HG02852 (cell line): ENCODE data around the gene ASPN.

Source experiments
- ATAC-seq: cut with Tn5 transposase; IDR thresholded peaks from one replicate; pipeline ENCODE4 v1.9.1; 2021; ENCODE audit warnings: mild to moderate bottlenecking, moderate library complexity; ENCODE audit not compliant: unreplicated experiment

ASPN gene

GRCh38 chr9:92478783-92479182 lies 3.5 kb downstream of the ASPN start:
- no peak for ATAC-seq

DNA sequence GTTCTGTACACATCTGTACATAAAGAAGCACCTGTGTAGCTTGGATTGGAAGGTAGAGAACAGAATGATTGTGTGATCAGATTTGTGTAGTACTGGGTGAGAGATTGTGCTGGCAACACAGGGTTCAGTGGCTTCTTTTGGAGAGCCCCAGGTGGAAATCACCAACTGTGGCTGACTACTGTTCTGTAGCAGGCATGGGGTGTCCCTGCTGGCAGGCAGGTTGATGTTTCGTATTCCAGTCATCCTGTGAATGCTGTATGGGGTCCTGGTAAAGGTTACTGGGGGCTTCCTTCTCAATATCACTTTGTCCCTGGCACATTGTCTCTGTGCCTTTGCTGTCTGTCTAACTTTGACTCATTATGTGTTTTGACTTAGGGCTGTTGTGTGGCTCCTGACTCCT lies 5.3 kb downstream of the ASPN start:
- ATAC-seq = peak; percentile 59

DNA sequence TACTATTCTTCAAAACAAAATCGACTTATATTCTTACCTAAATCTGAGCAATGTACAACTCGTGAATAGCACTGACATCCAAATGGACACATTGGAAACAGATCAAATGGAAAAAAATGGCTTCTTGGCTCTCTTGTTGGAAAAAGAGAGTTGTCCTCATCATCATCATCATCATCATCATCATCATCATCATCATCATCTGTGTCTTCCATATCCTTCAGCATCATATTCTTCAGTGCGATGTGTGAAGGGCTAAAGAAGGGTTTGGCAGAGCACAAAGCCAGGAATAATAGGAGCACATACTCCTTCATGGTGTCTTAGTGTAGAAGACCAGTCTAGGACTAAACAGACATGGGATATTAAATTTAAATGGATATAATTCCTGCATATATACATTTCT lies 7.7 kb downstream of the ASPN start:
- no peak for ATAC-seq

DNA sequence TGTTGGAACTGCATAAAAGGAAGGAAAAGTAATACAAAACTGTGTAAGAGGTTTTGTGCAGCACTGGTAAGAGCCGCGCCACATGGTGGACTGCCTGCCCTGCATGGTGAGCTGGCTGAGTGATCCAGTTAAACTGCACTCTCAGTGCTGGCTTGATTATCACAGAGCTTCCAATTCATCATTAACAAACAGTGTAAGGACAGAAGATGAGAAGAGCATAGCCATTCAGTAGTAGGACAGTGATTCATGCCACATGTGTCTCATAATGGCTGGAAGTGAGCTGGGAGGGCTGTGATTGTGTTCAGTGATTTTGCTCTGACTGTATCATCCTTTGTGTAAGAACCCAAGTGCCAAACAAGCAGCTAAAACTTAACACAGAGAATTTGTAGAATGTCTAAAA lies 14.1 kb downstream of the ASPN start:
- ATAC-seq = no peak

DNA sequence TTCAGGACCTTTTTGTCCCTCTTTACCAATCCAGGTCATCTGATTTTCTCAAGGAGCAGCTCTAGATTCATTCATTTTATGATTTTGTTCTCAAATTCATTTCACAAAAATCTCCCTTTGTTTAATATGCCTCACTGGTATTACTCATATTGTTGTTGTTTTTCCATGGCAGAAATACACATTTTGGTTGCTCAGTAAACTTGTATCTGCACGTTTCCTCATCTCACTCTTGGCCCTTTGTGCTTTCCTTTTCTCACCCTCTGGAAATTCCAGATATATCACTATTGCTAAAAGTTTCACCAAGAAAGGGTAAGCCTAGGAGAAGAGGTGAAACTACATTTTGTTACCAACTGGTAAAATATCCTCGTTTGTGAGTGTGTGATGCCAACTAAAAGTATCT lies 14.8 kb downstream of the ASPN start:
- ATAC-seq = no peak

GRCh38 chr9:92467041-92467440 lies 15.3 kb downstream of the ASPN start:
- no peak for ATAC-seq

DNA sequence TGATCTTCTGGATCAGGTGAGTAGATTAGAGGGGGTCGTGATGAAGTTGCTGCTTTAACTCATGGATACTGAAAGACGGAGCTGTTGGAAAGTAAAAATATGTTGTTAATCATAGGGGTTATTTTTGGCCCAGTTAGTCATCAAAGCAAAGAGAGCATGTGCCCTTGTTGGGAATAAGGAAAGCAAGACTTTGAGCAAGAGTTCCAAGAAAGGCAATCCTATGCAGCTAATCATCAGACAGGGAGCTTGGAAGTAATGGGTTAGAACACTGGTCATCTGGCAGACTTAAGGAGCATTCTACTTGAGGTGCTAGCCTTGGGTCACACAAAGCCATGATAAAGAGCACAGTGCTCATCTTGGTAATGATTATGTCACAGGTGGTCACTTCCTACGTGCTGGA lies 18.3 kb downstream of the ASPN start:
- no peak for ATAC-seq

DNA sequence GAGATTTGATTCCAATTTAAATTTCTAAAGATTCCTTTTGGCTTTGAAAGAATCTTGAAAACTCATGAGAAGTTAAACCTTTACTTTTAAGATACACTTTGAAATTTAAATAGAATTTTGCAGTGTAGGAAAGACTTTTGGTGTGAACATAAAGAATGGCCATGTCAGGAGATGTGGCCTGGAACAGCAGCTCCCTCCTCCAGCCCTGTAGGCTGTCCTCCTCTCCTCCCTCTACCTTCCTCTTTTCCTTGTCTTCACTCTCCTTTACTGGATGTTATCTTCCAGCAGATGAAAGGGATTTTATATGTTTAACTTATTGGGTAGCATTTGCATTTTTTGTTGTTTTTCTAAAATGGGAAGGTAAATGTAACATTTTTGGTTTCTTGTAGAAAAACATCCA lies 18.9 kb downstream of the ASPN start:
- no peak for ATAC-seq

DNA sequence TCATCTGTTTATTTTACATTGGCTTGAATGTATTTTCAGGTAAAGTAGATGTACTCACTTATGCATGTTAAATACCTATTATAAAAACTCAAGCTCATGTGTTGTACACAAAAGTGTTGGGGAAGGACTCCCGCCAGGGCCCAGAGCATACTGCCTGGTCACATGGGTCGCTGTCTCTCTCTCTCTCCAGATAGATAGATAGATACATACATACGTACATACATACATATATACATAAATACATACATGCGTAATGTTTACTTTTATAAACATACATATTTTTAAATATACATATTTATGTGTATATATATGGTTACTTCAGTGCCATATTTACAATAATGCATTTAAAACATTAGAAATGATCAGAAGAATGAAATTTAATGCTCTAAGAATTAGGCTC lies 24.7 kb downstream of the ASPN start:
- ATAC-seq = no peak

- no peak for ATAC-seq
Observed at GRCh38 chr9:92455217-92455616, 27.1 kb downstream of the ASPN start.

- no peak for ATAC-seq
Observed at GRCh38 chr9:92446536-92446935, 35.8 kb downstream of the ASPN start.

DNA sequence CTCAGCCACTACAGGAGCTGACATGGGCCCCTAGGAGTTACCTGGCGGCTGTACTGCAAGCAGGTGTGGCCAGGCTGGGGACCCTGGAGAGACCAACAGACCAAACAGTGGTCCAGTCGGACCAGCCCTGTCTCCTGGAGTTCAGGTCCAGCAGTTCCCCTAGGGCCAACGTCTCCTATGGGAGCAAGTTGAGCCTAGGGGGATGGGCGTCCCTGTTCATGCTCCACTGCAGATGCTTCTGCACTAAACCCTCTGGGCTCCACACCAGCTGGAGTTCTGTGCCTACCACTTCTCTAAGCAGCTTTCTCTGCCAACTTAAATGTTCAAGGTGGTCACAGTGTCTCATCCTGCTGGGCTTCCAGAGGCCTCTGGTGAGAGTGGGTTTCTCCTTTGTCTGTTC lies 37.5 kb downstream of the ASPN start:
- no peak for ATAC-seq

- peak; percentile 47 for ATAC-seq
Observed at GRCh38 chr9:92440751-92441046, 41.6 kb downstream of the ASPN start.

- ATAC-seq = no peak
Observed at GRCh38 chr9:92439921-92440750, 42.2 kb downstream of the ASPN start.

DNA sequence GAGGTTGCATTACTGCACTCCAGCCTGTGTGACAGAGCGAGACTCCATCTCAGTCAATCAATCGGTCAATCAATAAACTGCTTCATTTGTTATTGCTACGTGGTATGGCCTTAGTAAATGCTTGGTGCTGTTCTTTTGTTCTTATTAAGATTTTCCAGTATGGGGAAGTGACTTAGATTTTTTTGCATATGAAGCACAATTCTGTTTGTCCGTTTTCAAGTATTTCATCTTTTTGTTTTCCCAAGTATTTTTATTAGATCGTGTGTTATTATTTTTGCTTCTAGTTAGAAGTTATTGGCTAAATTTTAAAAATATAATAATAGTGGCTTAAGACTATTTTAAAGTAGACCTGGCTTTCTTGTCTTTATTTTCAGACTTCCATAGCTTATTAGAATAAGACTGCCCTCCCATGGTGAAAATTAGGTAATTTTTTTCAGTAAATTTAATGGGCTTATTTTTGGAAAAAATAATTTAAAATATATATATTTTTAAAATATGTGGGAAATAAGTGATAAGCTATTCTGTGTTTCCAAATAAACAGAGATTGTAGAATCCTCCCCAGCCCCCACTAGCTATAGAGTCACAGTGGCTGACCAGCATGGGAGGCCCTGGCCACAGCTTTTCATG lies 43.3 kb downstream of the ASPN start:
- ATAC-seq = no peak

DNA sequence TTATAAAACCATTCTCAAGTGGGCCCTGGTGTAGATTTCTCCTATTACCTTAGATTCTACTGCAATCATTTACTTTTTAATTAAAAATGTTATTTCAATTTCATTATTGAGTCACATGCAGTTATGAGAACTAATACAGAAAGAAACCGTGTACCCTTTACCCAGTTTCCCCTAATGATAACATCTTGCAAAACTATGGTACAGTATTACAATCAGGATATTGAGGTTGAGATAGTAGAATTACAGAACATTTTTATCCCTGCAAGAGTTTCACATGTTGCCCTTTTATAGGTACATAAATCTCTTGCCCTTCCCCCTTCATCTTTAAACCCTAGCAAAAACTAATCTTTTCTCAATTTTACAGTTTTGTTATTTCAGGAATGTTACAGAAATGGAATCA lies 47.0 kb downstream of the ASPN start:
- ATAC-seq = no peak

DNA sequence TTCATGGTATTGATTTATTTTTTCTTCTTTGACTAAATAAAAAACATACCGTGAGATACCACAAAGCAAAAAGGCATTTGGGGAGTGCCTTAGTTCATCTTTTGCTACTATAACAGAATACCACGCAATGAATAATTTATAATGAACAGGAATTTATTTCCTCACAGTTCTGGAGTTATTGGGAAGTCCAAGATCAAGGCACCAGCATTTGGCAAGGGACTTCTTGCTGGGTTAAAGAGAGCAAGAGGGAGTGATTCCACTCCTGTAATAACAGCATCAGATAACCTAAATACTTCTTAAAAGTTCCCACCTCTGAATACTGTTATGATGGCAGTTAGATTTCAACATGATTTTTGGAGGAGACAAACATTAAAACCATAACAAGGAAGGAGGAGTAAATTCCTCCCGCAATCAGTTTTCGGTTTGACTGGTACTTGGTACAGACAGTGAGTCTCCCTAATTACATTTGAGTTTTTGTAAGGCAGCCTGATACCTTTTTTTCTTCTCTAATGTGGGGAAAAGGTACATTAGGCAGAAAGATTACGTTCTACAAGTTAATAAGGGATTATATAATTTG lies 49.2 kb downstream of the ASPN start:
- ATAC-seq = no peak

- no peak for ATAC-seq
Observed at GRCh38 chr9:92432350-92432749, 50.0 kb downstream of the ASPN start.

DNA sequence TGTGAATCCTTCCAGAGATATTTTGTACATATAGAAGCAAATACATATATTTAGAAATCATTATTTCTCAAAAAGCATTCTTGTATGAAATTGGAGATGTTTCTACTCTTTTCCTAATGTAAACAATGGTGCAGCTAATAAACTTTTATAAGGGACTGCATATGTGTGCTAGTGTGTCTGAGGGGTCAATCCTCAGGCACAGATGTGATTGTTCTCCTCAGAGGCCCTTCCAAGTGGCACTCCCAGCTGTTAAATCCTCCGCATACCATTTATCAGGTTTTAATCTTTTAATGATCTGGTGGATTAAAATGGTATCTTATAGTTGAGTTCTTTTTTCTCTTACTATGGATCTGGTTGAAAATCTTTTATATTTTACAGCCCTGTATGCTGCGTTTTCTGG lies 52.5 kb downstream of the ASPN start:
- no peak for ATAC-seq

DNA sequence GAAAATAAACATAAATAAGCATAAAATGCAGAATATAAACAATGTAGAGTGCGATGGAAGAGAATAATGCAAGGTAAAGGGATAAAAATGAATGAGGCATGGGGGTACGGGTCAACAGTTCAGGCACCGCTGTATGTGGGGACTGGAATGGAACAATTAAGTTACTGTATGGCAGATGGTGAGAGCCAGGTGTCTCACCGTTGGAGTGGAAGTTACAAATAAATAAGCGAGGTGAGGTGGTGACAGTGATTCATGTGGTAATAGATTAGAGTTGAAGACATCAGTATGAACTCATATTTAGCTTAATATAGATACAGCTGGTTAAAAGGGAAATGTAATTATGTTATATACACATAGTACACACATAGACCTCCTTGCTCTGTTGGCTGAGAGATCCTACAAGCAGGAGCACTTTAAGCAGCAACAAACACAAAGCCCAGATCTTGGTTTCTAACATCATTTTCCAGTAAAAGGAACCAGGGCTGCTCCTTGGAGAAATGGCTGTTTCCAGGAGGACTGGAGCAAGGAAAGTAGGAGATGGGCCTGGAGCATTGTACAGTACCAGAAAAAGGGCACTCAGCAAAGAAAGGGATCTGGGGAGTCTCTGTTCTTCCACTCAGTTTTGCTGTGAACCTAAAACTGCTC lies 55.7 kb downstream of the ASPN start:
- no peak for ATAC-seq

DNA sequence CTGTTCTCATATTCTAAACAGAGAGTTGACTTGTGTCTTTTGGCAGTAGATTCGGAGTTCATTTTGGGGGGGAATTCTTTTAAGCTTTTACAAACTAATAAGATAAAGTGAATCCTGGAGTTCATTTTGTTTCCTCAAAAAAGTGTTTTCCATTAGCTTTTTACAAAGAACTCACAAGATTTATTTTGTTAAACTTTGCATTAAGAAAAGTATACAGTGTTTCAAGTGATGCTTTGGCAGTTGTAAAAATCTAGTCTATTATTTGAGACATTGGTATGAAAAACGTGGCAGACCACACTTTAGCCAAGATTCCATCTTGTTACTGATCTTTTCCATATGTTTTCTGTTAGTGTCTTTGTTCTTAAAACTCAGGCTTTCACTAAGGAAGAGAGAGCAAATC lies 56.8 kb downstream of the ASPN start:
- ATAC-seq = no peak

DNA sequence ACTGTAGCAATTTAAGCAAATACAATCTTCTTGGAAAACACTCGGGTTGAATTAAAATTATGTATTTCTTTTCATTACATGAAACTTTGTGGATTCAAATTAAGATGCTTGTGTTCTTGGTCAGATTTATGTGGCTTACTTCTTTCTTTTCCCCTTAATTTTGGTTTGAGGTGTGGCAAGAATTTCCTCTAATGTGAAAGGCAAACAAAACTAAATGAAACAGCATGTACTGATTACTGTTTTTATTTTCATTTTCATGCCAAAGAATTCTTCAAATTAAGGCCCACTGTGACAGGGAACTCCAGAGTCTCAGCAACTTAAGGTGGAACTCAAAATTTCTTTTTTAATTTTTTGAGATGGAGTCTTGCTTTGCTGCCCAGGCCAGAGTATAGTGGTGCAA lies 58.0 kb downstream of the ASPN start, which contains the start of gene OMD:
TSS of gene OMD (minus strand) at position 132 of the 400 bp plus-strand sequence. CDS start 6,913 bp downstream, outside the sequence.
- ATAC-seq = no peak
